HFFc6 (cell line): ENCODE data around the gene NCOA6. TPM values are rescaled to one million over a fixed set of nuclear protein-coding genes. Genes with fewer than 3 reads are reported as not detected.

Experiments
- DNase-seq: peaks from one replicate; pipeline ENCODE4 v3.0.0-alpha.2; 2018
- H3K27ac Mint-ChIP-seq: 2 replicates; pipeline ENCODE4 v1.8.0; 2020; ENCODE audit warnings: mild to moderate bottlenecking, mixed read lengths
- H3K27me3 Mint-ChIP-seq: 2 replicates; pipeline ENCODE4 v1.8.0; 2021; ENCODE audit warnings: mild to moderate bottlenecking, moderate library complexity, mixed read lengths; ENCODE audit not compliant: insufficient read depth
- H3K36me3 Mint-ChIP-seq: 2 replicates; pipeline ENCODE4 v1.8.0; 2021; ENCODE audit warnings: low read depth, mixed read lengths
- H3K4me1 Mint-ChIP-seq: 2 replicates; pipeline ENCODE4 v1.8.0; 2020; ENCODE audit warnings: low read depth, mixed read lengths
- H3K4me3 Mint-ChIP-seq: 2 replicates; pipeline ENCODE4 v1.8.0; 2020; ENCODE audit warnings: mild to moderate bottlenecking, moderate library complexity, mixed read lengths
- H3K9me3 Mint-ChIP-seq: 2 replicates; pipeline ENCODE4 v1.8.0; 2020; ENCODE audit warnings: mild to moderate bottlenecking, mixed read lengths
- total RNA-seq, 6 experiments: library from RNA; stranded (reverse); fragmentation: NEBNext Ultra II Directional; extraction: Animal tissue kit (Norgen Biotek cat#: 25700); gene quantifications; 2 replicates in 1 of 6; 3 replicates in 5 of 6; pipeline ENCODE4 v1.2.3, GENCODE V29; 2021
- TF ChIP-seq, protein P1 (sequence below): fragments of 200-600 bp; sonication (generic); IDR thresholded peaks from 2 replicates; pipeline ENCODE4 v1.5.0; 2021; ENCODE audit warnings: antibody characterized with exemption, mild to moderate bottlenecking

The NCOA6 gene
- total RNA-seq, 6 experiments from 2014 or later, result 17.6 to 21.0 (median 18.4) TPM

DNA sequence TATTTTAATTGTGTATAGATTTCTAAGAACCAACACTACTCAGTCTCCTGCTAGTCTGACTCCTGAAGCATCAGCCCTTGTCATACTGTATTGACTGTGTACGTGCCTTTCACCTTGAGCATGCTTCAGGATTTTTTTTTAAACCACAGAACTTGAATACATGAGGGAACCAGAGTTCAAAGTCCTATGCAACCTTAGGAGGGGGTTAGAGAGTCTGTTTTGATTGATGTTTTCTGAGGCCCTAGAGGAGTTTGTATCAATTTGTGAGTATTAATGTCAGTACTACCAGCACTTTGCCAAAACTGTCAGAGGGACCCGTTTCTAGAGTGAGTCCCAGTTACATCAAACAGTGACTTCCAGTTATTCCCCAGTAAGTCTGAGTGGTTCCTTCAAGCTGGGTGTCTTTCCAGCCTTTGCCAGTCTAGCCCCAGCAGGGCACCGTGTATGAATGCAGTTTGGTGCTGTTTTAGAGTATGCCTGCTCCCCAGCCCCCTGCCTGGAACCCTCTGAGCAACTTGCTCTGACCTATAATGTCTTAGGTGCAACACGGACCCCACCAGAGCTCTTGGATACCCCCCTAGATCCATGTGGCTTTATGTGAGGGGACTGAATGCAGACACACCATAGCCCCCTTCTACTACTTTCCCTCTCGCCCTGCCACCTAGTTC lies 112.8 kb downstream of the NCOA6 start:
- no peaks in the 10 kb centered on the region; the same call in 1 of the 2 replicates for H3K27me3 Mint-ChIP-seq
- H3K27ac Mint-ChIP-seq, result peak overlapping the region; percentile 82
- no peaks in the 10 kb centered on the region for H3K9me3 Mint-ChIP-seq
- DNase-seq, result no peak
- peaks cover 25% of the 10 kb centered on the region for H3K36me3 Mint-ChIP-seq
- peak overlapping the region; percentile 67; the same call in 1 of the 2 replicates for H3K4me3 Mint-ChIP-seq
- TF ChIP-seq, protein P1, sequence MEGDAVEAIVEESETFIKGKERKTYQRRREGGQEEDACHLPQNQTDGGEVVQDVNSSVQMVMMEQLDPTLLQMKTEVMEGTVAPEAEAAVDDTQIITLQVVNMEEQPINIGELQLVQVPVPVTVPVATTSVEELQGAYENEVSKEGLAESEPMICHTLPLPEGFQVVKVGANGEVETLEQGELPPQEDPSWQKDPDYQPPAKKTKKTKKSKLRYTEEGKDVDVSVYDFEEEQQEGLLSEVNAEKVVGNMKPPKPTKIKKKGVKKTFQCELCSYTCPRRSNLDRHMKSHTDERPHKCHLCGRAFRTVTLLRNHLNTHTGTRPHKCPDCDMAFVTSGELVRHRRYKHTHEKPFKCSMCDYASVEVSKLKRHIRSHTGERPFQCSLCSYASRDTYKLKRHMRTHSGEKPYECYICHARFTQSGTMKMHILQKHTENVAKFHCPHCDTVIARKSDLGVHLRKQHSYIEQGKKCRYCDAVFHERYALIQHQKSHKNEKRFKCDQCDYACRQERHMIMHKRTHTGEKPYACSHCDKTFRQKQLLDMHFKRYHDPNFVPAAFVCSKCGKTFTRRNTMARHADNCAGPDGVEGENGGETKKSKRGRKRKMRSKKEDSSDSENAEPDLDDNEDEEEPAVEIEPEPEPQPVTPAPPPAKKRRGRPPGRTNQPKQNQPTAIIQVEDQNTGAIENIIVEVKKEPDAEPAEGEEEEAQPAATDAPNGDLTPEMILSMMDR, result no peak
- peaks cover 64% of the 10 kb centered on the region for H3K4me1 Mint-ChIP-seq

DNA sequence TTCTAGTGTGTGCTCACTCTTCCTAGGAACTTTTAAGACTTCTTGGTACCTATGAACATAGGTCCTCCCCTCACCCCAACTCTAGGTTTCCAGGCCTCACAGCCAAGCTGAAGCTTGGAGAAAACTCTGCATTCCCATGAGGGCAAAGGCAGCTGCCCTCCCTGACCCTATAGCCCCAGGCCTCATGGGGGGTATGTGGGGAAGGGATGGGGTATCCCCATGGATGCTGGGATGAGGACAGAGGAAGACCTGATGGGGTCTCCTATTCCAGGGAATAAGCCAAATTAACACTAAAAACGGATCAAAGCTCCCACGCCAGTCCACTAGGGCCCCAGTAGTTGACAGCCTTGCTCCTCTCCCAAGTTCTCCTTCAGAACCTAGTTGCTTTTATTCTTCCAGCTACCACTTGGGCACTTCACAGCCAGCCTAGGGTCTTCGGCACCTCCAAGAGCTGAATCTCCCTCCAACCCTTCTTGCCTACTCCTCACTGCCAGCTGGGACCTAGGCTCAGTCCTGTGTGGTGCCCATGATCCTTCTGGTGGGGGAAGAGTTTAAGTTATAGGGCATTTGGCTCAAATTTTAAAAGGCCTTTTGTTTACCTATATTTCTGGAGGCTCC lies 113.5 kb downstream of the NCOA6 start:
- H3K27me3 Mint-ChIP-seq, result no peaks in the 10 kb centered on the region; the same call in 1 of the 2 replicates
- peaks cover 64% of the 10 kb centered on the region for H3K4me1 Mint-ChIP-seq
- H3K36me3 Mint-ChIP-seq, result peaks cover 22% of the 10 kb centered on the region
- no peak overlapping the region for H3K4me3 Mint-ChIP-seq
- TF ChIP-seq, protein P1, result no peak
- H3K9me3 Mint-ChIP-seq, result no peaks in the 10 kb centered on the region
- no peak for DNase-seq
- peak overlapping the region; percentile 82 for H3K27ac Mint-ChIP-seq

DNA sequence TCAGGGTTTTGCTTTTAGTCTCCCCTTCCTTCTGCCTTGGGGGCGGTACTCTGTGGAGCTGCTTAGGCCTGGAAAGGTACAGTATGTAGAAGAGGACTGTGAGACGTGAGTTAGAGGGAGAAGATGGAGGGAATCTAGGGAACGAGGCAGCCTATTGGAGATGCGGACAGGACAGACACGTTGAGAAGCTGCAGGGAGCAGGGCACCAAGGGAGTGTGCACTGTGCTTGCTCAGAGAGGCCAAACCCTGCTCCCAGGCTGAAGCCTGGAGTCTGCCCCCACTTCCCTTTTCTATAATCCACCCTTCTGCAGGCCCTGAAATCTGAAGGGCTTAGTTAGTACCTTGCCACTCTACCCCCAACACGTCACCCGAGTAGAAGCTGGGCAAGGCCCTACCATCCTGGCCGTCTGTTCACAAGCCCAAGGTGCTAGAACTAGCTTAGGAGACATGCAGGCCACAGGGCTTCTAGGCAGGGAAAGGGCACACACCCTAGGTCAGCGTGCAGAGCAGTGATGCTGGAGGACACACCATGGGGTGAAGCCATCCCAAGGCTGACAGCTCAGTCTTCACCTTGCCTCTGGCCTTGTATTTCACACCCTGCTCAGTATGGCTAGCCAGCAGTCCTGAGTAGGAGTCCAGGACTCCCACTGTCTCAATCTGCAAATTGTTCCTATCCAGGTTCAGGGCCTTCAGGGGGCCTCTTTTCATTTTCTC lies 114.4 kb downstream of the NCOA6 start:
- TF ChIP-seq, protein P1, result no peak
- Mint-ChIP-seq H3K4me3 (peak overlapping the region; percentile 89), H3K36me3 (peaks cover 22% of the 10 kb centered on the region), H3K27ac (peak overlapping the region; percentile 69; the same call in 1 of the 2 replicates), H3K4me1 (peaks cover 71% of the 10 kb centered on the region), H3K27me3 (no peaks in the 10 kb centered on the region; the same call in 1 of the 2 replicates), H3K9me3 (no peaks in the 10 kb centered on the region)
- DNase-seq, result no peak

DNA sequence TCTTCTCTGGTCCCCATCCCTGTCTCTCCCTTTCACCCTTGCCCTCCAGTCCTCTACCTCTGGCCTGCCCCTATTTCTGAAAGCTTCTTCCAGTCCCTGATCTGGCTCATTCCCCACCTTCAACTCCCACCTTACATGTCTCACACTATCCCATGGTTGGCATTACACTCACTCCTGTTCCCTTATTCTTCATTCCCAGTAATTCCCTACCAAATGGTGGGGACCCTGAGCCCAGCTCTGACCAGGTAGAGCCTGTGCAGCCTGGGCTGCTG lies 114.9 kb downstream of the NCOA6 start:
- DNase-seq, result no peak
- peaks cover 2% of the 10 kb centered on the region for H3K27me3 Mint-ChIP-seq
- H3K4me1 Mint-ChIP-seq, result peaks cover 73% of the 10 kb centered on the region
- peak overlapping the region; percentile 89 for H3K4me3 Mint-ChIP-seq
- no peaks in the 10 kb centered on the region for H3K9me3 Mint-ChIP-seq
- H3K27ac Mint-ChIP-seq, result peak overlapping the region; percentile 69
- peaks cover 20% of the 10 kb centered on the region for H3K36me3 Mint-ChIP-seq
- TF ChIP-seq, protein P1, result no peak

DNA sequence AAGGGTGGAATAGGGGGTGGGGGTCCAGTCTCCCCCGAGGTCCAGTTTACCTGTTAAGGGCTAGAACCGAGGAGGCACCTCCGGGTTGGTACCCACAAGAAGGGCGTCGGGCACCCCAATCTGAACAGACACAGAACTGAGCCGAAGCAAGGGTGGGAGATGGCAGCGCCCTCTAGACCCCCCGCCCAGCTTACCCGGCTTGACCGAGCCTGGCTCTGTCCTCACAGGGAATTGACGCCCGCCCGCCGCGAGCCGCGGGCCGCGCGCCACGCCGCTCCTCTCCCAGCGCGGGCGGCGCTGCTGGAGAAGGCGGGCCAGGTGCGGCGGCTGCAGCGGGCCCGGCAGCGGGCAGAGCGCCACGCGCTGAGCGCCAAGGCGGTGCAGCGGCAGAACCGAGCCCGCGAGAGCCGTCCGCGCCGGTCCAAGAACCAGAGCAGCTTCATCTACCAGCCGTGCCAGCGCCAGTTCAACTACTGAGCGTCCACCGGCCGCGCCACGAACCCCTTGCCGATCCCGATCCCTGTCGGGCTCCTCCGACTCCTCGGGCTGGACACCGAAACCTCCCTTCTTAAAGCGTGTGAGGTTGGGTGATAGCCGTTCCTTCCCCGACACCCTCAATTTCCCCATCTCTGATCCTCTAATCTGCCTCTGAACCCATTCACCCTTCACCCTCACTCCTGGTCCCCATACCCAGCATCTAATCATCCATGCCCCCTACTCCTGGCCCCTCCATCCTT lies 115.5 kb downstream of the NCOA6 start:
- Mint-ChIP-seq H3K27ac (peak overlapping the region; percentile 92), H3K36me3 (peaks cover 15% of the 10 kb centered on the region), H3K27me3 (peaks cover 2% of the 10 kb centered on the region), H3K4me1 (peaks cover 73% of the 10 kb centered on the region), H3K4me3 (peak overlapping the region; percentile 89), H3K9me3 (no peaks in the 10 kb centered on the region)
- TF ChIP-seq, protein P1, result peak; percentile 32; the same call in 1 of the 2 replicates
- DNase-seq, result peak; percentile 14
